ENCODE measurements around the gene FHIT. TPM values are rescaled to one million over a fixed set of nuclear protein-coding genes. Genes with fewer than 3 reads are reported as not detected.

Gene FHIT
- total and polyA plus RNA-seq, 8 donors, result 1.8 to 10.6 (median 7.1) TPM

DNA sequence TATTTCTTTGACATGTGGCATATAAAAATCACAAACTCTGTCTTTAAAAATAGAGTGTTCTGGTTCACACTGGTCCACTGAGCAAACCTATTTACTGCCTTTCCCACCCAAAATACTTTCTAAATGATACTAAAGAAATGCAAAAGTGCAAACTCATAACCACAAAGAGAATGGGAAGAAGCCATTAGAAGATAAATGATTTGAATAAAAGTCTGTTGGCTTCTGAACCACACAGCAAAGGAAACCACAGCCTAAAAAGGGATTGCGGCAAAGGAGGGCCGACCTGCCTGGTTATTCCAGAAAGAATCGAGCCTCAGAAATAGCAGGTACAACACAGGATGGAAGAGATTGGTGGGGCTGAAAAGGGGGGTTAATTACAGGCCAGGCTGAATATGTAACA is 599.5 kb downstream of the FHIT start:
- H3K9me3 ChIP-seq, result no peaks in the 10 kb centered on the region
- TF ChIP-seq, protein P1, sequence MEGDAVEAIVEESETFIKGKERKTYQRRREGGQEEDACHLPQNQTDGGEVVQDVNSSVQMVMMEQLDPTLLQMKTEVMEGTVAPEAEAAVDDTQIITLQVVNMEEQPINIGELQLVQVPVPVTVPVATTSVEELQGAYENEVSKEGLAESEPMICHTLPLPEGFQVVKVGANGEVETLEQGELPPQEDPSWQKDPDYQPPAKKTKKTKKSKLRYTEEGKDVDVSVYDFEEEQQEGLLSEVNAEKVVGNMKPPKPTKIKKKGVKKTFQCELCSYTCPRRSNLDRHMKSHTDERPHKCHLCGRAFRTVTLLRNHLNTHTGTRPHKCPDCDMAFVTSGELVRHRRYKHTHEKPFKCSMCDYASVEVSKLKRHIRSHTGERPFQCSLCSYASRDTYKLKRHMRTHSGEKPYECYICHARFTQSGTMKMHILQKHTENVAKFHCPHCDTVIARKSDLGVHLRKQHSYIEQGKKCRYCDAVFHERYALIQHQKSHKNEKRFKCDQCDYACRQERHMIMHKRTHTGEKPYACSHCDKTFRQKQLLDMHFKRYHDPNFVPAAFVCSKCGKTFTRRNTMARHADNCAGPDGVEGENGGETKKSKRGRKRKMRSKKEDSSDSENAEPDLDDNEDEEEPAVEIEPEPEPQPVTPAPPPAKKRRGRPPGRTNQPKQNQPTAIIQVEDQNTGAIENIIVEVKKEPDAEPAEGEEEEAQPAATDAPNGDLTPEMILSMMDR (IDR thresholded peaks at IDR 0.05), result no peak
- TF ChIP-seq EP300 (IDR thresholded peaks at IDR 0.05) (no peak), POLR2AphosphoS5 (IDR thresholded peaks at IDR 0.05) (no peak), POLR2A (IDR thresholded peaks at IDR 0.05) (no peak)
- H3K36me3 ChIP-seq, result no peaks in the 10 kb centered on the region
- 50 to 86% (median 65%) methylated on average over 3 of the region's 3 CpGs for WGBS, 5 donors
- H3K27ac ChIP-seq, result no peak overlapping the region
- H3K4me1 ChIP-seq, result no peaks in the 10 kb centered on the region
- no peak overlapping the region for H3K4me3 ChIP-seq
- intact Hi-C loops (cut with DNase I; ENCODE audit: low total_unique reads), result no loop called here
- no peak for DNase-seq
- no peaks in the 10 kb centered on the region for H3K27me3 ChIP-seq

DNA sequence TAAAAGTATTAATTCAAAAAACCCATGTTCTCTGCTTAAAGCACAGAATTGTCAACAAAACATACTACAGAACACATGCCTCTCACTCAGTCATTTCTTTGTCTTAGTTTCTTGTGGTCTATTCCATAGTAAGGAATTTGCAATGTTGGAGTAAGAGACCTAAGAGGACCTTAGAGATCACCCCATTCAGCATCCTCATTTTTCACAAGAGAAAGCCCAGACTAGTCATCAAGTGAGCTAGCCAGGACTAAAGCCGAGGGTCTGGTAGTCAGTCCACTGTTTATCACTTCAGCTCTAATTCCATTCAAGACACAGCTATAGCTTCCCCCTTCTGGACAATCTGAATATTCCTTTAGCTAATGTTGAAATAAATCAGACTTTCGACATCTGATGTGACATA is 601.1 kb downstream of the FHIT start:
- Histone ChIP-seq H3K27me3 (no peaks in the 10 kb centered on the region), H3K4me1 (no peaks in the 10 kb centered on the region), H3K36me3 (no peaks in the 10 kb centered on the region), H3K9me3 (no peaks in the 10 kb centered on the region), H3K4me3 (no peak overlapping the region), H3K27ac (no peak overlapping the region)
- 77 to 90% (median 85%) methylated on average over 2 of the region's 2 CpGs for WGBS, 5 donors
- no peak for DNase-seq
- intact Hi-C loops (cut with DNase I; ENCODE audit: low total_unique reads), result no loop called here
- TF ChIP-seq EP300 (IDR thresholded peaks at IDR 0.05) (no peak), POLR2A (IDR thresholded peaks at IDR 0.05) (no peak), POLR2AphosphoS5 (IDR thresholded peaks at IDR 0.05) (no peak)
- TF ChIP-seq, protein P1 (IDR thresholded peaks at IDR 0.05), result no peak

DNA sequence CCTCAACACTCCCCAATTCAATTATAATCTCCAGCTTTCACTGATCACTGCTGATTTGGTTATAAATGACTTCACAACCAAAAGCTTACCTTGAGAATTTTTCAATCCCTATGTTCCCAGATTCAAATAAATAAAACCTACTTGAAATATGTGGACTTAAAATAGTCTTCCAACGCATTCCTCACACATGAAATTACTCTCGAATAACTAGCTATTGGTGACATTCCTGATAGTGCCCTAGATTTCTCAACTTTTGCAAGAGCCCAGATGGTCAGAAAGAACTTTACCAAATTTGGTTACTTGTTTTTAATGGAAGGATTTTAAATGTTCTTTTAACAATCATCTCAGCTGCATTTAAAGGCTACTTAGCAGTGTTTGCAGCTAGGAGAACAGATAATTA is 605.5 kb downstream of the FHIT start:
- no peak overlapping the region for H3K4me3 ChIP-seq
- H3K27me3 ChIP-seq, result no peaks in the 10 kb centered on the region
- H3K27ac ChIP-seq, result no peak overlapping the region
- intact Hi-C loops (cut with DNase I; ENCODE audit: low total_unique reads), result no loop called here
- TF ChIP-seq EP300 (IDR thresholded peaks at IDR 0.05) (no peak), POLR2A (IDR thresholded peaks at IDR 0.05) (no peak), POLR2AphosphoS5 (IDR thresholded peaks at IDR 0.05) (no peak)
- TF ChIP-seq, protein P1 (IDR thresholded peaks at IDR 0.05), result no peak
- no peaks in the 10 kb centered on the region for H3K9me3 ChIP-seq
- no peaks in the 10 kb centered on the region for H3K36me3 ChIP-seq
- WGBS, 5 donors, result 51 to 84% (median 79%) methylated on average over 2 of the region's 2 CpGs
- DNase-seq, result no peak
- no peaks in the 10 kb centered on the region for H3K4me1 ChIP-seq

DNA sequence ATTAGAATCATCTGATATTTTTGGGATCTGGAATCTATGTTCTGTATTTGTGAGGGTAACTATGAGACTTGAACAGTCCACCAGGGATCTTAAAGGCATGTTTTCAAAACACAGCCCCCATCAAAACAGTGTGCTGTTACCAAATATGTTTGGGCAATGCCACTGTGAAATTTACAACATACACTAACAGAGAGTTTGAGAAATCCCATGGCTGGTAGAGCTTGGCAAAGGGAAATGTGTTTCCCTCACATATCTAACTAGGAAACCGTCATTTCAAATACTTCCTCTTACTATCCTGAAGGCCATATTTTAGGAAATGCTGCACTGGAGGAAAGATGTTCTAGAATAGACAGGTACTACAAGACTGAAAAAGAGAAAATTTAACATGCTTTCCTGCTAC is 607.4 kb downstream of the FHIT start:
- DNase-seq, result no peak
- 58 to 86% (median 85%) methylated on average over 1 of the region's 1 CpG for WGBS, 5 donors
- no peak overlapping the region for H3K27ac ChIP-seq
- H3K4me1 ChIP-seq, result no peaks in the 10 kb centered on the region
- H3K27me3 ChIP-seq, result no peaks in the 10 kb centered on the region
- intact Hi-C loops (cut with DNase I; ENCODE audit: low total_unique reads), result no loop called here
- no peak for TF ChIP-seq EP300 (IDR thresholded peaks at IDR 0.05)
- TF ChIP-seq, protein P1 (IDR thresholded peaks at IDR 0.05), result no peak
- TF ChIP-seq POLR2AphosphoS5 (IDR thresholded peaks at IDR 0.05), result no peak
- no peak for TF ChIP-seq POLR2A (IDR thresholded peaks at IDR 0.05)
- no peaks in the 10 kb centered on the region for H3K9me3 ChIP-seq
- H3K4me3 ChIP-seq, result no peak overlapping the region
- no peaks in the 10 kb centered on the region for H3K36me3 ChIP-seq
